Kidney epithelial cell (primary cell): Measurements from ENCODE around the gene AP1S3. TPM values are rescaled to one million over a fixed set of nuclear protein-coding genes. Genes with fewer than 3 reads are reported as not detected.

ENCODE experiments used
- DNase-seq: peaks from one replicate; pipeline ENCODE4 v3.0.0-alpha.2; 2010; ENCODE audit warnings: low read depth
- H3K27me3 ChIP-seq: 2 replicates; pipeline ENCODE4 v1.6.0; 2011; ENCODE audit warnings: low read length; ENCODE audit not compliant: control insufficient read depth, insufficient read depth
- H3K36me3 ChIP-seq: 2 replicates; pipeline ENCODE4 v1.5.1; 2011; ENCODE audit warnings: low read length; ENCODE audit not compliant: control insufficient read depth, insufficient read depth
- H3K4me3 ChIP-seq: 2 replicates; pipeline ENCODE4 v1.5.1; 2011; ENCODE audit warnings: low read depth, mild to moderate bottlenecking, control low read depth, low read length
- CTCF ChIP-seq: IDR thresholded peaks from 2 replicates; pipeline ENCODE4 v1.5.1; 2011; ENCODE audit warnings: mild to moderate bottlenecking, moderate library complexity, low read length, control low read depth, inconsistent platforms; ENCODE audit not compliant: insufficient read depth, poor library complexity, severe bottlenecking
- total RNA-seq: library from RNA; depleted of rRNA; stranded (reverse); fragments of >200 nt; gene quantifications from 2 replicates; pipeline ENCODE4 v1.2.3, GENCODE V29; 2015

Gene AP1S3
- total RNA-seq, 1 donor from 2014 or later, result 22.4 TPM

GRCh38 chr2:223747392-223748042, 89.9 kb downstream of the AP1S3 start:
- no peak for TF ChIP-seq CTCF
- H3K4me3 ChIP-seq, result no peak overlapping the region
- DNase-seq, result no peak
- H3K36me3 ChIP-seq, result no peaks in the 10 kb centered on the region
- H3K27me3 ChIP-seq, result no peaks in the 10 kb centered on the region

GRCh38 chr2:223746611-223747010, 90.8 kb downstream of the AP1S3 start:
- TF ChIP-seq CTCF, result no peak
- H3K4me3 ChIP-seq, result no peak overlapping the region
- H3K27me3 ChIP-seq, result no peaks in the 10 kb centered on the region
- no peak for DNase-seq
- no peaks in the 10 kb centered on the region for H3K36me3 ChIP-seq

- H3K4me3 ChIP-seq, result no peak overlapping the region
- TF ChIP-seq CTCF, result no peak
- no peaks in the 10 kb centered on the region for H3K36me3 ChIP-seq
- no peak for DNase-seq
- H3K27me3 ChIP-seq, result no peaks in the 10 kb centered on the region
Observed at GRCh38 chr2:223744580-223744979, 92.8 kb downstream of the AP1S3 start.

- H3K4me3 ChIP-seq, result no peak overlapping the region
- no peaks in the 10 kb centered on the region for H3K27me3 ChIP-seq
- H3K36me3 ChIP-seq, result no peaks in the 10 kb centered on the region
- DNase-seq, result no peak
- TF ChIP-seq CTCF, result no peak
Observed at GRCh38 chr2:223740679-223741078, 96.7 kb downstream of the AP1S3 start.

GRCh38 chr2:223737207-223737606, 100.2 kb downstream of the AP1S3 start:
- no peaks in the 10 kb centered on the region for H3K36me3 ChIP-seq
- DNase-seq, result no peak
- H3K27me3 ChIP-seq, result no peaks in the 10 kb centered on the region
- H3K4me3 ChIP-seq, result no peak overlapping the region
- no peak for TF ChIP-seq CTCF

- Histone ChIP-seq H3K27me3 (no peaks in the 10 kb centered on the region), H3K4me3 (no peak overlapping the region), H3K36me3 (no peaks in the 10 kb centered on the region)
- TF ChIP-seq CTCF, result no peak
- DNase-seq, result no peak
Observed at GRCh38 chr2:223736488-223736887, 100.9 kb downstream of the AP1S3 start.
